ENCODE results near the gene GIT2.
A peak's percentile ranks its signal among the peaks of the same experiment; 100 is the strongest.
"Not testable (repeated sequence)": the region's sequence is repeated elsewhere in the genome, so short reads cannot be mapped to it uniquely, and the experiment has no call there.

Gene GIT2

GRCh38 chr12:109916045-109916444 lies 80.1 kb downstream of the GIT2 start:
- no peak for DNase-seq

- DNase-seq: no peak
Measured at GRCh38 chr12:109915171-109916040, 80.8 kb downstream of the GIT2 start.

GRCh38 chr12:109914461-109914860 lies 81.7 kb downstream of the GIT2 start:
- DNase-seq: no peak

- peak; percentile 49 for DNase-seq
Measured at GRCh38 chr12:109912855-109913321, 83.3 kb downstream of the GIT2 start.

- DNase-seq: no peak
Measured at GRCh38 chr12:109910969-109911348, 85.2 kb downstream of the GIT2 start.

- DNase-seq: no peak
Measured at GRCh38 chr12:109910254-109910968, 85.8 kb downstream of the GIT2 start.

- no peak for DNase-seq
Measured at GRCh38 chr12:109905301-109905700, 90.9 kb downstream of the GIT2 start.

GRCh38 chr12:109902891-109903418 lies 93.2 kb downstream of the GIT2 start:
- DNase-seq: no peak

- no peak for DNase-seq
Measured at GRCh38 chr12:109900752-109901580, 95.2 kb downstream of the GIT2 start.

- DNase-seq: peak; percentile 91
Measured at GRCh38 chr12:109899783-109900751, 96.1 kb downstream of the GIT2 start, which contains the start of gene TCHP. TCHP (plus strand) TSS chr12:109900274; CDS start chr12:109903027, 2,753 bp downstream.

- not testable (repeated sequence) for DNase-seq
Measured at GRCh38 chr12:109899345-109899744, 96.8 kb downstream of the GIT2 start.

- no peak for DNase-seq
Measured at GRCh38 chr12:109897029-109897428, 99.1 kb downstream of the GIT2 start.

- no peak for DNase-seq
Measured at GRCh38 chr12:109896188-109896587, 100.0 kb downstream of the GIT2 start.

GRCh38 chr12:109894939-109895338 lies 101.2 kb downstream of the GIT2 start:
- no peak for DNase-seq

GRCh38 chr12:109893261-109893995 lies 102.7 kb downstream of the GIT2 start:
- no peak for DNase-seq

GRCh38 chr12:109892748-109893147 lies 103.4 kb downstream of the GIT2 start:
- DNase-seq: no peak

GRCh38 chr12:109892165-109892715 lies 103.9 kb downstream of the GIT2 start:
- no peak for DNase-seq

GRCh38 chr12:109891731-109892130 lies 104.4 kb downstream of the GIT2 start:
- DNase-seq: not testable (repeated sequence)

- DNase-seq: no peak
Measured at GRCh38 chr12:109890620-109891170, 105.5 kb downstream of the GIT2 start.

Measured in left hindlimb (tissue), 1 donor.